A673 (cell line): ENCODE measurements around the gene BMPR1B.

Source experiments
- EZH2 ChIP-seq: fragments of 200-600 bp; sonication (generic); IDR thresholded peaks from 2 replicates; pipeline ENCODE4 v1.6.1; 2017; ENCODE audit warnings: borderline replicate concordance, low read depth, mild to moderate bottlenecking, mixed read lengths, antibody characterized with exemption, low read length; ENCODE audit not compliant: poor library complexity, severe bottlenecking
- TF ChIP-seq, protein P1 (sequence below): fragments of 300-800, 200-600 bp; sonication (generic); conservative IDR thresholded peaks from 2 replicates; pipeline ENCODE4 v1.5.1; 2017; ENCODE audit warnings: low read depth, mild to moderate bottlenecking, antibody characterized with exemption, low read length, moderate library complexity, mixed read lengths

DNA sequence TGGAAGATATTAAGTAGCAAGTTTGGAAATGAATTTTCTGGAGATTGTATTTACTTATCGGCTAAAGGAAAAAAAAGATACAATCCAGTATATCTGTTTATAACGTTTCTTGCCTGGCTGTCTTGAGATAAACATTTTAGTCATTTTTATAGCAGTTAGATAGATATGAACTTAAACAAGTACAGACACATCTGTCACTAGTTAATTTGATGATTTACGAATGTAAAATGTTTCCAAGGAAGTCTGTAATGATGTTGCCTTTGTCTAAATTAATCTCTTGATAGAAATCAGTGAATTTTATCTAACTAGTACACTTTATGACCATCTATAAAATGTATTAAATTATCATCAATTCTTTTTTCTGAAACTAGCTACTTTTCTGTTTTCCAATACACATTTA is 5.7 kb downstream of the BMPR1B start:
- TF ChIP-seq, protein P1, sequence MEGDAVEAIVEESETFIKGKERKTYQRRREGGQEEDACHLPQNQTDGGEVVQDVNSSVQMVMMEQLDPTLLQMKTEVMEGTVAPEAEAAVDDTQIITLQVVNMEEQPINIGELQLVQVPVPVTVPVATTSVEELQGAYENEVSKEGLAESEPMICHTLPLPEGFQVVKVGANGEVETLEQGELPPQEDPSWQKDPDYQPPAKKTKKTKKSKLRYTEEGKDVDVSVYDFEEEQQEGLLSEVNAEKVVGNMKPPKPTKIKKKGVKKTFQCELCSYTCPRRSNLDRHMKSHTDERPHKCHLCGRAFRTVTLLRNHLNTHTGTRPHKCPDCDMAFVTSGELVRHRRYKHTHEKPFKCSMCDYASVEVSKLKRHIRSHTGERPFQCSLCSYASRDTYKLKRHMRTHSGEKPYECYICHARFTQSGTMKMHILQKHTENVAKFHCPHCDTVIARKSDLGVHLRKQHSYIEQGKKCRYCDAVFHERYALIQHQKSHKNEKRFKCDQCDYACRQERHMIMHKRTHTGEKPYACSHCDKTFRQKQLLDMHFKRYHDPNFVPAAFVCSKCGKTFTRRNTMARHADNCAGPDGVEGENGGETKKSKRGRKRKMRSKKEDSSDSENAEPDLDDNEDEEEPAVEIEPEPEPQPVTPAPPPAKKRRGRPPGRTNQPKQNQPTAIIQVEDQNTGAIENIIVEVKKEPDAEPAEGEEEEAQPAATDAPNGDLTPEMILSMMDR = no peak
- TF ChIP-seq EZH2 = no peak
